HL-60/S4 treated with phorbol 12-myristate 13-acetate at 8.2 ng/mL for 4 days and 3 days (cell line): Measurements from ENCODE around the gene MED27.

Experiments used
- in situ Hi-C: fragments of 300-500 bp; cut with MboI; formaldehyde crosslinking; loops from 2 replicates; pipeline ENCODE4 v1.15.0; 2022; ENCODE audit warnings: low sequenced_read_pairs

Gene MED27

GRCh38 chr9:131867611-131868192 is 212.0 kb downstream of the MED27 start:
- in situ Hi-C loops, result no loop called here

- in situ Hi-C loops, result no loop called here
Measured at GRCh38 chr9:131865446-131866195, 214.0 kb downstream of the MED27 start.

- in situ Hi-C loops, result no loop called here
Measured at GRCh38 chr9:131864531-131864930, 215.1 kb downstream of the MED27 start.

GRCh38 chr9:131863306-131863896 is 216.3 kb downstream of the MED27 start:
- in situ Hi-C loops, result no loop called here

- in situ Hi-C loops, result no loop called here
Measured at GRCh38 chr9:131862261-131862660, 217.4 kb downstream of the MED27 start.

GRCh38 chr9:131860430-131860829 is 219.2 kb downstream of the MED27 start:
- in situ Hi-C loops, result no loop called here

GRCh38 chr9:131858147-131858546 is 221.5 kb downstream of the MED27 start:
- in situ Hi-C loops, result no loop called here

- in situ Hi-C loops, result no loop called here
Measured at GRCh38 chr9:131856105-131856504, 223.6 kb downstream of the MED27 start.

GRCh38 chr9:131854896-131855613 is 224.6 kb downstream of the MED27 start:
- in situ Hi-C loops, result no loop called here

- in situ Hi-C loops, result no loop called here
Measured at GRCh38 chr9:131854334-131854733, 225.3 kb downstream of the MED27 start.

GRCh38 chr9:131853434-131853833 is 226.2 kb downstream of the MED27 start:
- in situ Hi-C loops, result no loop called here

GRCh38 chr9:131851414-131851813 is 228.3 kb downstream of the MED27 start:
- in situ Hi-C loops, result no loop called here

- in situ Hi-C loops, result no loop called here
Measured at GRCh38 chr9:131849391-131849790, 230.3 kb downstream of the MED27 start.

- in situ Hi-C loops, result no loop called here
Measured at GRCh38 chr9:131848570-131849160, 231.0 kb downstream of the MED27 start.

- in situ Hi-C loops, result no loop called here
Measured at GRCh38 chr9:131847665-131848354, 231.9 kb downstream of the MED27 start.

- in situ Hi-C loops, result no loop called here
Measured at GRCh38 chr9:131845305-131846298, 234.1 kb downstream of the MED27 start.

GRCh38 chr9:131844745-131845118 is 234.9 kb downstream of the MED27 start:
- in situ Hi-C loops, result no loop called here

- in situ Hi-C loops, result no loop called here
Measured at GRCh38 chr9:131843989-131844744, 235.5 kb downstream of the MED27 start.
